Measurements from ENCODE around the gene CELA3B.
"Not testable (repeated sequence)": the region's sequence is repeated elsewhere in the genome, so short reads cannot be mapped to it uniquely, and the experiment has no call there.

DNA sequence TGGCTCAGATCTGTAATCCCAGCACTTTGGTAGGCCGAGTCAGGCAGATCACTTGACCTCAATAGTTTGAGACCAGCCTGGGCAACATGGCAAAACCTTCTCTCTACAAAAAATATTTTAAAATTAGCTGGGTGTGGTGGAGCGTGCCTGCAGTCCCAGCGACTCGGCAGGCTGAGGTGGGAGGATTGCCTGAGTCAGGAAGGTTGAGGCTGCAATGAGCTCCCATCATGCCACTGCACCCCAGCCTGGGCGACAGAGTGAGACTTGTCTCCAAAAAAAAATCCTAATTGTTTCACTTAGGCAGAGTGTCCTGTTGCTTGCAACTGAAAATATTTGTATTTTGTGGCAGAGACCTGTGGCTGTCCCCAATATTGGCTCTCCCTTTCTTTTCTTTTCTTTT lies 7.8 kb upstream of the CELA3B start:
- not testable (repeated sequence) for TF ChIP-seq EZH2 (IDR thresholded peaks at IDR 0.05; ENCODE audit: borderline replicate concordance, low read depth, low read length, severe bottlenecking)
- TF ChIP-seq, protein P1, sequence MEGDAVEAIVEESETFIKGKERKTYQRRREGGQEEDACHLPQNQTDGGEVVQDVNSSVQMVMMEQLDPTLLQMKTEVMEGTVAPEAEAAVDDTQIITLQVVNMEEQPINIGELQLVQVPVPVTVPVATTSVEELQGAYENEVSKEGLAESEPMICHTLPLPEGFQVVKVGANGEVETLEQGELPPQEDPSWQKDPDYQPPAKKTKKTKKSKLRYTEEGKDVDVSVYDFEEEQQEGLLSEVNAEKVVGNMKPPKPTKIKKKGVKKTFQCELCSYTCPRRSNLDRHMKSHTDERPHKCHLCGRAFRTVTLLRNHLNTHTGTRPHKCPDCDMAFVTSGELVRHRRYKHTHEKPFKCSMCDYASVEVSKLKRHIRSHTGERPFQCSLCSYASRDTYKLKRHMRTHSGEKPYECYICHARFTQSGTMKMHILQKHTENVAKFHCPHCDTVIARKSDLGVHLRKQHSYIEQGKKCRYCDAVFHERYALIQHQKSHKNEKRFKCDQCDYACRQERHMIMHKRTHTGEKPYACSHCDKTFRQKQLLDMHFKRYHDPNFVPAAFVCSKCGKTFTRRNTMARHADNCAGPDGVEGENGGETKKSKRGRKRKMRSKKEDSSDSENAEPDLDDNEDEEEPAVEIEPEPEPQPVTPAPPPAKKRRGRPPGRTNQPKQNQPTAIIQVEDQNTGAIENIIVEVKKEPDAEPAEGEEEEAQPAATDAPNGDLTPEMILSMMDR (IDR thresholded peaks at IDR 0.05; ENCODE audit: borderline replicate concordance, extremely low read depth, low read length, poor library complexity, severe bottlenecking): not testable (repeated sequence)
